Measurements from ENCODE around the gene QSER1.

QSER1 gene

GRCh38 chr11:32905028-32905667 lies 12.5 kb downstream of the QSER1 start:
- Histone ChIP-seq H3K9ac (ENCODE audit: low read depth, low read length) (no peak overlapping the region), H3K36me3 (ENCODE audit: control insufficient read depth, insufficient read depth, low read length) (peaks cover 50% of the 10 kb centered on the region), H3K9me3 (ENCODE audit: control insufficient read depth, insufficient read depth, low read length) (no peaks in the 10 kb centered on the region), H3K27ac (ENCODE audit: low read depth, low read length) (peak overlapping the region; percentile 8), H3K27me3 (ENCODE audit: control insufficient read depth, insufficient read depth, low read length) (no peaks in the 10 kb centered on the region), H3K4me3 (ENCODE audit: low read depth, low read length) (no peak overlapping the region), H3K4me1 (ENCODE audit: control insufficient read depth, insufficient read depth, low read length) (peaks cover 17% of the 10 kb centered on the region)

- Histone ChIP-seq H3K9ac (ENCODE audit: low read depth, low read length) (no peak overlapping the region), H3K4me3 (ENCODE audit: low read depth, low read length) (no peak overlapping the region), H3K4me1 (ENCODE audit: control insufficient read depth, insufficient read depth, low read length) (peaks cover 10% of the 10 kb centered on the region; the same call in 1 of the 2 replicates), H3K36me3 (ENCODE audit: control insufficient read depth, insufficient read depth, low read length) (peaks cover 47% of the 10 kb centered on the region), H3K27ac (ENCODE audit: low read depth, low read length) (no peak overlapping the region), H3K9me3 (ENCODE audit: control insufficient read depth, insufficient read depth, low read length) (no peaks in the 10 kb centered on the region), H3K27me3 (ENCODE audit: control insufficient read depth, insufficient read depth, low read length) (no peaks in the 10 kb centered on the region)
These were observed 16.0 kb downstream of the QSER1 start for GRCh38 chr11:32908619-32909018.

- Histone ChIP-seq H3K4me1 (ENCODE audit: control insufficient read depth, insufficient read depth, low read length) (no peaks in the 10 kb centered on the region), H3K27me3 (ENCODE audit: control insufficient read depth, insufficient read depth, low read length) (no peaks in the 10 kb centered on the region), H3K36me3 (ENCODE audit: control insufficient read depth, insufficient read depth, low read length) (peaks cover 39% of the 10 kb centered on the region), H3K4me3 (ENCODE audit: low read depth, low read length) (no peak overlapping the region), H3K27ac (ENCODE audit: low read depth, low read length) (no peak overlapping the region), H3K9ac (ENCODE audit: low read depth, low read length) (no peak overlapping the region), H3K9me3 (ENCODE audit: control insufficient read depth, insufficient read depth, low read length) (no peaks in the 10 kb centered on the region)
These were observed 18.8 kb downstream of the QSER1 start for GRCh38 chr11:32911413-32911812.

GRCh38 chr11:32913445-32913844 lies 20.8 kb downstream of the QSER1 start:
- Histone ChIP-seq H3K27me3 (ENCODE audit: control insufficient read depth, insufficient read depth, low read length) (no peaks in the 10 kb centered on the region), H3K27ac (ENCODE audit: low read depth, low read length) (no peak overlapping the region), H3K4me1 (ENCODE audit: control insufficient read depth, insufficient read depth, low read length) (peaks cover 6% of the 10 kb centered on the region), H3K9me3 (ENCODE audit: control insufficient read depth, insufficient read depth, low read length) (no peaks in the 10 kb centered on the region), H3K9ac (ENCODE audit: low read depth, low read length) (no peak overlapping the region), H3K4me3 (ENCODE audit: low read depth, low read length) (no peak overlapping the region), H3K36me3 (ENCODE audit: control insufficient read depth, insufficient read depth, low read length) (peaks cover 29% of the 10 kb centered on the region)

GRCh38 chr11:32916361-32916760 lies 23.8 kb downstream of the QSER1 start:
- Histone ChIP-seq H3K27ac (ENCODE audit: low read depth, low read length) (no peak overlapping the region), H3K4me1 (ENCODE audit: control insufficient read depth, insufficient read depth, low read length) (peaks cover 7% of the 10 kb centered on the region), H3K36me3 (ENCODE audit: control insufficient read depth, insufficient read depth, low read length) (peaks cover 39% of the 10 kb centered on the region), H3K9ac (ENCODE audit: low read depth, low read length) (no peak overlapping the region), H3K9me3 (ENCODE audit: control insufficient read depth, insufficient read depth, low read length) (no peaks in the 10 kb centered on the region), H3K4me3 (ENCODE audit: low read depth, low read length) (no peak overlapping the region), H3K27me3 (ENCODE audit: control insufficient read depth, insufficient read depth, low read length) (no peaks in the 10 kb centered on the region)

- peaks cover 32% of the 10 kb centered on the region for H3K36me3 ChIP-seq (ENCODE audit: control insufficient read depth, insufficient read depth, low read length)
- H3K27ac ChIP-seq (ENCODE audit: low read depth, low read length): no peak overlapping the region
- H3K27me3 ChIP-seq (ENCODE audit: control insufficient read depth, insufficient read depth, low read length): no peaks in the 10 kb centered on the region
- no peaks in the 10 kb centered on the region for H3K9me3 ChIP-seq (ENCODE audit: control insufficient read depth, insufficient read depth, low read length)
- H3K4me3 ChIP-seq (ENCODE audit: low read depth, low read length): no peak overlapping the region
- H3K4me1 ChIP-seq (ENCODE audit: control insufficient read depth, insufficient read depth, low read length): peaks cover 7% of the 10 kb centered on the region
- H3K9ac ChIP-seq (ENCODE audit: low read depth, low read length): no peak overlapping the region
These were observed 24.4 kb downstream of the QSER1 start for GRCh38 chr11:32916994-32917393.

- H3K9ac ChIP-seq (ENCODE audit: low read depth, low read length): no peak overlapping the region
- no peak overlapping the region for H3K4me3 ChIP-seq (ENCODE audit: low read depth, low read length)
- no peak overlapping the region for H3K27ac ChIP-seq (ENCODE audit: low read depth, low read length)
- H3K36me3 ChIP-seq (ENCODE audit: control insufficient read depth, insufficient read depth, low read length): peaks cover 27% of the 10 kb centered on the region
- H3K27me3 ChIP-seq (ENCODE audit: control insufficient read depth, insufficient read depth, low read length): no peaks in the 10 kb centered on the region
- H3K9me3 ChIP-seq (ENCODE audit: control insufficient read depth, insufficient read depth, low read length): no peaks in the 10 kb centered on the region
- H3K4me1 ChIP-seq (ENCODE audit: control insufficient read depth, insufficient read depth, low read length): peaks cover 7% of the 10 kb centered on the region
These were observed 25.8 kb downstream of the QSER1 start for GRCh38 chr11:32918427-32918826.

- no peak overlapping the region for H3K27ac ChIP-seq (ENCODE audit: low read depth, low read length)
- no peak overlapping the region for H3K9ac ChIP-seq (ENCODE audit: low read depth, low read length)
- no peaks in the 10 kb centered on the region for H3K27me3 ChIP-seq (ENCODE audit: control insufficient read depth, insufficient read depth, low read length)
- no peak overlapping the region for H3K4me3 ChIP-seq (ENCODE audit: low read depth, low read length)
- peaks cover 7% of the 10 kb centered on the region for H3K4me1 ChIP-seq (ENCODE audit: control insufficient read depth, insufficient read depth, low read length)
- H3K9me3 ChIP-seq (ENCODE audit: control insufficient read depth, insufficient read depth, low read length): no peaks in the 10 kb centered on the region
- H3K36me3 ChIP-seq (ENCODE audit: control insufficient read depth, insufficient read depth, low read length): peaks cover 23% of the 10 kb centered on the region
These were observed 26.7 kb downstream of the QSER1 start for GRCh38 chr11:32919338-32919737.

GRCh38 chr11:32920570-32920969 lies 28.0 kb downstream of the QSER1 start:
- Histone ChIP-seq H3K9ac (ENCODE audit: low read depth, low read length) (no peak overlapping the region), H3K27ac (ENCODE audit: low read depth, low read length) (no peak overlapping the region), H3K4me1 (ENCODE audit: control insufficient read depth, insufficient read depth, low read length) (peaks cover 7% of the 10 kb centered on the region), H3K36me3 (ENCODE audit: control insufficient read depth, insufficient read depth, low read length) (peaks cover 22% of the 10 kb centered on the region), H3K27me3 (ENCODE audit: control insufficient read depth, insufficient read depth, low read length) (no peaks in the 10 kb centered on the region), H3K4me3 (ENCODE audit: low read depth, low read length) (no peak overlapping the region), H3K9me3 (ENCODE audit: control insufficient read depth, insufficient read depth, low read length) (no peaks in the 10 kb centered on the region)

GRCh38 chr11:32921204-32921603 lies 28.6 kb downstream of the QSER1 start:
- Histone ChIP-seq H3K9me3 (ENCODE audit: control insufficient read depth, insufficient read depth, low read length) (no peaks in the 10 kb centered on the region), H3K4me1 (ENCODE audit: control insufficient read depth, insufficient read depth, low read length) (peaks cover 7% of the 10 kb centered on the region), H3K9ac (ENCODE audit: low read depth, low read length) (no peak overlapping the region), H3K36me3 (ENCODE audit: control insufficient read depth, insufficient read depth, low read length) (peaks cover 25% of the 10 kb centered on the region), H3K27ac (ENCODE audit: low read depth, low read length) (no peak overlapping the region), H3K27me3 (ENCODE audit: control insufficient read depth, insufficient read depth, low read length) (no peaks in the 10 kb centered on the region), H3K4me3 (ENCODE audit: low read depth, low read length) (no peak overlapping the region)

- no peaks in the 10 kb centered on the region for H3K27me3 ChIP-seq (ENCODE audit: control insufficient read depth, insufficient read depth, low read length)
- no peak overlapping the region for H3K27ac ChIP-seq (ENCODE audit: low read depth, low read length)
- no peak overlapping the region for H3K9ac ChIP-seq (ENCODE audit: low read depth, low read length)
- no peak overlapping the region for H3K4me3 ChIP-seq (ENCODE audit: low read depth, low read length)
- H3K4me1 ChIP-seq (ENCODE audit: control insufficient read depth, insufficient read depth, low read length): peaks cover 9% of the 10 kb centered on the region
- H3K36me3 ChIP-seq (ENCODE audit: control insufficient read depth, insufficient read depth, low read length): peaks cover 92% of the 10 kb centered on the region
- no peaks in the 10 kb centered on the region for H3K9me3 ChIP-seq (ENCODE audit: control insufficient read depth, insufficient read depth, low read length)
These were observed 39.0 kb downstream of the QSER1 start for GRCh38 chr11:32931606-32932005.

Measured in HUES48 (cell line).